ENCODE data around the gene FAM241A.

DNA sequence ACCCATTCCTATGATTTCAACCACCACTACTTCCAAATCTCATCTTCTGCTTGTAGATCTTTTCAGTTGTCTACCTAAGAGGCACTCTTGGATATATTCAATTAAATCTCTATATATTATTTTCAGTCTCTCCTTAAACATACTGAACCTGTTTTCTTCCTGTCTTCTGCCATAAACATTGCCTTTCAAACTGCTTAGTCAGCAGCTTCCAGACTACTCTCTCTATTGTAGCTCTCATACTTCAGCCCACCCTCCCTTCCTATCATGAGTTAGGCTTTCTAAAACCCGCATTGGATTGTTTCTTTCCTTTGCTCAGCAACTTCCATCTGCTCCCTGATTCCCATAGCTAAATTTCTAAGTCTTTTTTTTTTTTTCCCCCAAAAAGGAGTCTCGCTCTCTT is 90.8 kb downstream of the FAM241A start:
- TF ChIP-seq FOXK2 (IDR thresholded peaks at IDR 0.05) (no peak), SP1 (IDR thresholded peaks at IDR 0.05) (no peak), CTBP1 (IDR thresholded peaks at IDR 0.05; ENCODE audit: borderline replicate concordance) (no peak), ELF4 (IDR thresholded peaks at IDR 0.05) (no peak)
